Breast epithelium (tissue), 4 donors: Measurements from ENCODE around the gene MAP4K4. TPM values are rescaled to one million over a fixed set of nuclear protein-coding genes. Genes with fewer than 3 reads are reported as not detected.
"Not testable (repeated sequence)": the region's sequence is repeated elsewhere in the genome, so short reads cannot be mapped to it uniquely, and the experiment has no call there.

ENCODE experiments used
- DNase-seq, 2 donors: peaks; one replicate each; pipeline ENCODE4 v3.0.0-alpha.2; 2019; ENCODE audit warnings: low spot score in 2 of 2
- H3K27ac ChIP-seq, 2 donors: fragments of 200-600 bp; sonication (generic) in 1 of 2; one replicate each; pipeline ENCODE4 v1.5.1; 2016 to 2019; ENCODE audit warnings: mild to moderate bottlenecking in 1 of 2
- H3K27me3 ChIP-seq, 2 donors: fragments of 200-600 bp; sonication (generic) in 1 of 2; one replicate each; pipeline versions ENCODE4 v1.5.1 to v1.6.0; 2017 to 2019; ENCODE audit warnings: control low read depth in 1 of 2, mild to moderate bottlenecking in 1 of 2
- H3K36me3 ChIP-seq: fragments of 200-600 bp; one replicate; pipeline ENCODE4 v1.5.1; 2019
- H3K4me1 ChIP-seq, 2 donors: fragments of 200-600 bp; sonication (generic); one replicate each; pipeline ENCODE4 v1.5.1; 2016 to 2019; ENCODE audit warnings: control low read depth in 1 of 2
- H3K4me3 ChIP-seq, 3 donors: fragments of 200-600 bp; sonication (generic); 1 replicate in 2 of 3; 2 replicates in 1 of 3; pipeline ENCODE4 v1.5.1; 2016 to 2019; ENCODE audit warnings: mild to moderate bottlenecking in 3 of 3, moderate library complexity in 2 of 3
- H3K9me3 ChIP-seq, 2 donors: fragments of 200-600 bp; sonication (generic) in 1 of 2; one replicate each; pipeline ENCODE4 v1.5.1; 2016 to 2019; ENCODE audit warnings: control low read depth in 1 of 2
- CTCF ChIP-seq, 3 donors: fragments of 450-650 bp; IDR thresholded peaks; one replicate each; pipeline ENCODE4 v1.5.1; 2016 to 2017; ENCODE audit warnings: antibody characterized with exemption in 3 of 3, mild to moderate bottlenecking in 3 of 3, moderate library complexity in 3 of 3
- POLR2A ChIP-seq: fragments of 450-650 bp; IDR thresholded peaks from one replicate; pipeline ENCODE4 v1.6.1; 2016; ENCODE audit warnings: antibody characterized with exemption, mild to moderate bottlenecking, moderate library complexity
- POLR2AphosphoS5 ChIP-seq, 3 donors: sonication (generic); formaldehyde crosslinking; IDR thresholded peaks; one replicate each; pipeline ENCODE4 v1.6.1; 2017; ENCODE audit warnings: antibody characterized with exemption in 3 of 3
- intact Hi-C: fragments of 100-400 bp; cut with DNase I; formaldehyde crosslinking; loops from one replicate; pipeline ENCODE4 v1.15.1; 2023; ENCODE audit warnings: low total_unique reads
- total RNA-seq, 3 donors: library from RNA; depleted of rRNA; stranded (reverse); fragments of >200 nt; gene quantifications; one replicate each; pipeline ENCODE4 v1.1.0, GENCODE V29; 2016

The MAP4K4 gene
- total RNA-seq, 3 donors from 2014 or later, result 62.1 to 89.1 (median 74.7) TPM

- Histone ChIP-seq H3K9me3 (peaks cover 13 to 17% of the 10 kb centered on the region in 2 donors), H3K27ac (no peak overlapping the region), H3K36me3 (no peaks in the 10 kb centered on the region), H3K27me3 (no peaks in the 10 kb centered on the region), H3K4me3 (no peak overlapping the region), H3K4me1 (no peaks in the 10 kb centered on the region)
- DNase-seq, result no peak
- TF ChIP-seq POLR2AphosphoS5 (IDR thresholded peaks at IDR 0.05) (no peak), CTCF (IDR thresholded peaks at IDR 0.05) (no peak), POLR2A (no peak)
- intact Hi-C loops, result no loop called here
These were observed 233.3 kb downstream of the MAP4K4 start for GRCh38 chr2:101930847-101931246.

- intact Hi-C loops, result no loop called here
- Histone ChIP-seq H3K27me3 (no peaks in the 10 kb centered on the region), H3K9me3 (peaks cover 12% of the 10 kb centered on the region in 2 donors), H3K4me1 (no peaks in the 10 kb centered on the region), H3K36me3 (no peaks in the 10 kb centered on the region), H3K27ac (no peak overlapping the region), H3K4me3 (no peak overlapping the region)
- no peak for TF ChIP-seq CTCF (IDR thresholded peaks at IDR 0.05)
- no peak for TF ChIP-seq POLR2AphosphoS5 (IDR thresholded peaks at IDR 0.05)
- TF ChIP-seq POLR2A, result no peak
- no peak for DNase-seq
These were observed 233.9 kb downstream of the MAP4K4 start for GRCh38 chr2:101931402-101931801.

GRCh38 chr2:101935764-101936163 is 238.3 kb downstream of the MAP4K4 start:
- H3K27ac ChIP-seq, H3K4me3 ChIP-seq, H3K36me3 ChIP-seq, H3K27me3 ChIP-seq, DNase-seq, intact Hi-C loops, H3K4me1 ChIP-seq: not testable (repeated sequence)
- H3K9me3 ChIP-seq, result peaks cover 0 to 11% of the 10 kb centered on the region in 2 donors

- Histone ChIP-seq H3K4me1 (no peaks in the 10 kb centered on the region), H3K9me3 (peaks cover 0 to 9% of the 10 kb centered on the region in 2 donors), H3K27ac (peak overlapping the region in 1 of 2 donors; percentile 52), H3K36me3 (no peaks in the 10 kb centered on the region), H3K27me3 (no peaks in the 10 kb centered on the region), H3K4me3 (no peak overlapping the region)
- intact Hi-C loops, result no loop called here
- peak in 1 of 3 donors; percentile 45 for TF ChIP-seq POLR2AphosphoS5 (IDR thresholded peaks at IDR 0.05)
- TF ChIP-seq CTCF (IDR thresholded peaks at IDR 0.05), result no peak
- DNase-seq, result no peak
These were observed 245.3 kb downstream of the MAP4K4 start for GRCh38 chr2:101942851-101943250.

Other genes starting within 250 kb of the MAP4K4 start
- 1 to 10 TPM in 2 of 3 donors, under 1 TPM in 1; 0.96 to 3.8 (median 2.3) TPM for gene RFX8, start 222.6 kb upstream of the MAP4K4 start, total RNA-seq